ENCODE results near the gene SULT2B1. TPM values are rescaled to one million over a fixed set of nuclear protein-coding genes. Genes with fewer than 3 reads are reported as not detected.

Gene SULT2B1
- total and polyA plus RNA-seq, 7 donors = 0.06 to 0.23 TPM; not detected in 5

GRCh38 chr19:48508729-48509411, 43.1 kb upstream of the SULT2B1 start:
- TF ChIP-seq CTCF (IDR thresholded peaks at IDR 0.05) = no peak
- Histone ChIP-seq H3K36me3 (ENCODE audit: insufficient read depth in 1 of 2, low read depth in 1 of 2) (no peaks in the 10 kb centered on the region), H3K4me3 (no peak overlapping the region), H3K27ac (no peak overlapping the region), H3K9me3 (no peaks in the 10 kb centered on the region), H3K27me3 (ENCODE audit: insufficient read depth in 3 of 3, low read length in 2 of 3) (peaks cover 0 to 28% (median 4%) of the 10 kb centered on the region in 3 donors), H3K4me1 (no peaks in the 10 kb centered on the region)
- DNase-seq (no peak), ATAC-seq (no peak)
- intact Hi-C loops (cut with DNase I) = loop anchor here in 1 of 2 donors (5.0 kb wide), 1 partner anchor 73 kb away; no protein-coding TSS in a partner anchor
- WGBS, 3 donors = 80 to 85% (median 82%) methylated on average over 26 to 32 of the region's 32 CpGs

DNA sequence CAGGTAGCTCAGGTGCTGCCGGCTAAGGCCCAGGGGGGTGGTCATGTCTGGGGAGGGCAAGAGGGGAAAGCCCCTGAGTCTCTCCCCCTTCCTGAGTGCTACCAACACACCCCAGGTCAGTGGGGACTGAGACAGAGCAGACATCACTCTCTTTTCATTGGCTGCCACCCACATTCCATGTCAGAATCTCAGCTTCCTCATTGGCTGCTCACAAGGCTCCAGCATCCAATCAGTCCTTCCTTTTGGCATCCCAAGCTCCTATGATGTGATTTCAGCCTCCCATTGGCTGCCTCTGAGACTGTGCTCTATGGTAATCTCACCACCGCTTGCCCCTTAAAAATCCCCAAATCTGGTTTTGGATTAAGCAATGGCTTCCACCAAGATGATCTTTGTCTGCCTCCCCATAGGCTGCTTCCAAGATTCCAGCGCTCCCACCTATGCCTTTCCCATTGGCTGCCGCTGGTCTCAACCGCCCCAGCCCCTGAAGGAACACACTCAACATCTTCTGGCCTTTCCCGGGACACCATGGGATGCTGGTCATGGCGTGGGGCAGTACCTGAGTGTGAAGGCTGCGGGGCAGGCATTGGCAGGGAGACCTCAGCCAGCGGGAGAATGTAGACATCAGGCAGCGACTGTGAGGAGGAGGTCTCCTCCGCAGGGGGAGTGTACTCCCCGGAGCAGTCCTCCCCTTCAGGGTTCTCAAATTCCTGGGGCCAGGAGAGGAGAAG, 42.3 kb upstream of the SULT2B1 start:
- WGBS, 3 donors = 75 to 79% (median 78%) methylated on average over 12 of the region's 12 CpGs
- TF ChIP-seq CTCF (IDR thresholded peaks at IDR 0.05) = no peak
- H3K9me3 ChIP-seq = no peaks in the 10 kb centered on the region
- H3K36me3 ChIP-seq (ENCODE audit: insufficient read depth in 1 of 2, low read depth in 1 of 2) = no peaks in the 10 kb centered on the region
- ATAC-seq = no peak
- DNase-seq = no peak
- peaks cover 0 to 28% (median 4%) of the 10 kb centered on the region in 3 donors for H3K27me3 ChIP-seq (ENCODE audit: insufficient read depth in 3 of 3, low read length in 2 of 3)
- intact Hi-C loops (cut with DNase I) = loop anchor here (5.0 kb wide), 2 partner anchors 58 to 73 kb away; no protein-coding TSS in a partner anchor
- no peaks in the 10 kb centered on the region for H3K4me1 ChIP-seq
- no peak overlapping the region for H3K27ac ChIP-seq
- no peak overlapping the region for H3K4me3 ChIP-seq

- Histone ChIP-seq H3K36me3 (ENCODE audit: insufficient read depth in 1 of 2, low read depth in 1 of 2) (no peaks in the 10 kb centered on the region), H3K4me3 (peak overlapping the region; percentile 41), H3K27me3 (ENCODE audit: insufficient read depth in 3 of 3, low read length in 2 of 3) (peaks cover 0 to 28% (median 4%) of the 10 kb centered on the region in 3 donors), H3K4me1 (no peaks in the 10 kb centered on the region), H3K27ac (no peak overlapping the region), H3K9me3 (no peaks in the 10 kb centered on the region)
- DNase-seq = peak; percentile 67 to 81
- intact Hi-C loops (cut with DNase I) = loop anchor here in 1 of 2 donors (5.0 kb wide), 2 partner anchors 57 to 72 kb away; no protein-coding TSS in a partner anchor
- peak; percentile 76 to 87 (median 83) for ATAC-seq
- WGBS, 3 donors = 10 to 18% (median 12%) methylated on average over 24 of the region's 24 CpGs
- TF ChIP-seq CTCF (IDR thresholded peaks at IDR 0.05) = no peak
Measured at GRCh38 chr19:48510421-48511268, 41.3 kb upstream of the SULT2B1 start.

DNA sequence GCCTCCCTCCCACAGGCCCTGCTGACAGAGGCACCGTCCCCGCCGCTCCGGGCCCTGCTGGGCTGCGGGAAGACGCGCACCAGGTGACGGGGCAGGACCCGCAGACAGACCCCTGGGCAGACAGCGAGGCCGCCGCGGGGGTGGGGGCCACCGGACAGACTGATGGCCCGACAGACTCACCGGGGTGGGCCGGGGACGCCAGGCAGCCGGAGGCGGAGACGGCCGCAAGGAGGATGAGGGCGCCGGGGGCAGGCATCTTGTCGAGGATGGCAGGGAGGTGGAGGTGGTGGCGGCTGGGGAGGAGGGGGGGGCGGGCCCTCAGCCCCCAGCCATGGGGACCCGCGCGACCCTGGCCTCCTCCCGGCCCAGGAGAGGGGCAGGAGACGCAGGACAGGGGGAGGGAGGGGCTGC, 40.6 kb upstream of the SULT2B1 start:
- no peak overlapping the region for H3K4me3 ChIP-seq
- H3K4me1 ChIP-seq = no peaks in the 10 kb centered on the region
- WGBS, 3 donors = 1 to 2% (median 2%) methylated on average over 22 to 31 of the region's 32 CpGs
- DNase-seq = no peak
- intact Hi-C loops (cut with DNase I) = loop anchor here in 1 of 2 donors (5.0 kb wide), 2 partner anchors 56 to 71 kb away; no protein-coding TSS in a partner anchor
- H3K27ac ChIP-seq = no peak overlapping the region
- H3K36me3 ChIP-seq (ENCODE audit: insufficient read depth in 1 of 2, low read depth in 1 of 2) = no peaks in the 10 kb centered on the region
- ATAC-seq = no peak
- H3K9me3 ChIP-seq = no peaks in the 10 kb centered on the region
- peaks cover 0 to 28% (median 4%) of the 10 kb centered on the region in 3 donors for H3K27me3 ChIP-seq (ENCODE audit: insufficient read depth in 3 of 3, low read length in 2 of 3)
- TF ChIP-seq CTCF (IDR thresholded peaks at IDR 0.05) = no peak
